Common myeloid progenitor, CD34-positive (primary cell): ENCODE data around the gene CASD1.

Experiments used
- CTCF ChIA-PET: fragments of 350-600 bp; sonication (Branson Sonifier 250); formaldehyde crosslinking; loops from one replicate; lab custom pipeline; 2021; ENCODE audit warnings: antibody characterized with exemption; lab: Charles Lee
- POLR2A ChIA-PET: fragments of 350-600 bp; sonication (Branson Sonifier 250); formaldehyde crosslinking; loops from one replicate; lab custom pipeline; 2021; ENCODE audit warnings: antibody characterized with exemption; lab: Charles Lee
- DNase-seq, 3 donors: peaks; one replicate each; pipeline versions ENCODE4 v3.0.0 to v3.0.0-alpha.2; 2013
- H3K27ac ChIP-seq, 2 experiments: 1 replicate in 1 of 2; 2 replicates in 1 of 2; pipeline ENCODE4 v1.7.0; 2013; ENCODE audit warnings: inconsistent platforms in 2 of 2, low read length in 2 of 2, mild to moderate bottlenecking in 2 of 2, low read depth in 1 of 2, moderate library complexity in 1 of 2; ENCODE audit not compliant: severe bottlenecking in 2 of 2, insufficient read depth in 1 of 2, poor library complexity in 1 of 2
- H3K27me3 ChIP-seq, 5 experiments: replicated peaks in 2 of 5; 1 replicate in 3 of 5; 2 replicates in 2 of 5; pipeline versions ENCODE4 v1.6.1 to v1.7.0; 2013; ENCODE audit warnings: low read length in 4 of 5, mild to moderate bottlenecking in 2 of 5, moderate library complexity in 2 of 5, inconsistent platforms in 1 of 5; ENCODE audit not compliant: insufficient read depth in 5 of 5, control insufficient read depth in 4 of 5
- H3K36me3 ChIP-seq, 4 experiments: 1 replicate in 2 of 4; 2 replicates in 2 of 4; pipeline versions ENCODE4 v1.6.1 to v1.7.0; 2013; ENCODE audit warnings: low read length in 3 of 4, control low read depth in 1 of 4, mild to moderate bottlenecking in 1 of 4; ENCODE audit not compliant: control insufficient read depth in 4 of 4, insufficient read depth in 4 of 4
- H3K4me1 ChIP-seq, 4 experiments: 1 replicate in 3 of 4; 2 replicates in 1 of 4; pipeline versions ENCODE4 v1.6.1 to v1.7.1; 2013; ENCODE audit warnings: low read length in 3 of 4, mild to moderate bottlenecking in 3 of 4, control low read depth in 1 of 4, inconsistent platforms in 1 of 4, moderate library complexity in 1 of 4; ENCODE audit not compliant: control insufficient read depth in 4 of 4, insufficient read depth in 4 of 4; ENCODE audit errors: control extremely low read depth in 1 of 4
- H3K4me3 ChIP-seq, 7 experiments: 1 replicate in 4 of 7; 2 replicates in 3 of 7; pipeline versions ENCODE4 v1.5.1 to v1.7.0; 2013; ENCODE audit warnings: mild to moderate bottlenecking in 7 of 7, low read length in 6 of 7, moderate library complexity in 6 of 7, inconsistent platforms in 2 of 7, low read depth in 2 of 7, control low read depth in 1 of 7; ENCODE audit not compliant: insufficient read depth in 4 of 7, control insufficient read depth in 1 of 7; ENCODE audit errors: extremely low read depth in 1 of 7
- H3K9me3 ChIP-seq, 5 experiments: 1 replicate in 4 of 5; 2 replicates in 1 of 5; pipeline versions ENCODE4 v1.6.1 to v1.7.1; 2013; ENCODE audit warnings: low read length in 4 of 5, mild to moderate bottlenecking in 2 of 5, inconsistent platforms in 1 of 5, low read depth in 1 of 5, moderate library complexity in 1 of 5; ENCODE audit not compliant: control insufficient read depth in 4 of 5, insufficient read depth in 2 of 5; ENCODE audit errors: control extremely low read depth in 1 of 5
- WGBS: methylation state at CpG from one replicate; pipeline ENCODE4 v1.1.5; 2013; ENCODE audit not compliant: insufficient coverage; 5-methylcytosine and 5-hydroxymethylcytosine counted together

Gene CASD1

DNA sequence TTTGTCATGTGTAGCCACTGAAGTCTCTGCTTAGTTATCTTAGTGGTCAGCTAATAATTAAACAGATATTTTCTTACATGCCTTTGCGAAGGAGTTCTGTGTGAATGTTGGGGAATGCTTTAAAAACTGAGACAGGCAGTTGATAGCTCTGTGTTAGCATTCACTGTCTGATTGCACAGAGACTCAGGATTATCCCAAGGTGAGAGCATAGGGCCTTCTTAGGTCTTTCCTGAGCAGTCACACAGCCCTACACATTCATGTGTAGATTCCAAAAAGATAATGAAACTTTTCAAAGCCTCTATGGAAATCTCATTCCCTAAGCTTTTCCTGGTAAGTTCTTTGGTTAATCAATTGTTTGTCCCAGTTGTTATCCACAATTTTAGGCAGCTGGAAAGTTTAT, 67.7 kb downstream of the CASD1 start:
- Histone ChIP-seq H3K4me1 (no peaks in the 10 kb centered on the region), H3K27ac (no peak overlapping the region), H3K36me3 (peaks cover 7 to 48% (median 20%) of the 10 kb centered on the region in 4 experiments), H3K27me3 (no peaks in the 10 kb centered on the region), H3K4me3 (no peak overlapping the region), H3K9me3 (peaks cover 3 to 31% (median 8%) of the 10 kb centered on the region in 5 experiments)
- no peak for DNase-seq
- CTCF ChIA-PET = interaction anchor here (0.5 kb wide), 1 partner anchor 572 kb away, joined by 3 read pairs; no protein-coding TSS in a partner anchor
- POLR2A ChIA-PET = no interaction called here
- no CpG with 5 or more reads among the region's 1 CpG for WGBS

DNA sequence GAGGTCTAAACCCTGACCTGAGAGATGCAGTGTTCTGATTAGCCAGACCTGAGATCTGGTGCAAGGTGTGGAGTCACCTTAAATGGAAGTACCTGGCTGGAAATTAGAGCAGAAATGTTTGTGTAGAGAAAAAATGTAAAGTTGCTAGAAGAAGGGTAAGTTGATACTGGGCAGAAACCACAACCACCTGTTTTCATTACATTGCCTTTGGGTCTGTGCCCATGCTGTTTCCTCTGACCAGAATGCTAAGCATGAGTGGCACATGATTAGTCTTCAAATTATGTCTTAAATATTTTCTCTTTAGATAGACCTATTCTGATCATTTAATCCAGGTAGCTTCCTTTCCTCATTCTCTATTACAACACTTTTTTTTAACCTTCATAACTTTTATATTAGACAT, 69.0 kb downstream of the CASD1 start:
- ChIA-PET CTCF (no interaction called here), POLR2A (no interaction called here)
- Histone ChIP-seq H3K27me3 (no peaks in the 10 kb centered on the region), H3K4me1 (no peaks in the 10 kb centered on the region), H3K36me3 (peaks cover 7 to 40% (median 20%) of the 10 kb centered on the region in 4 experiments), H3K27ac (no peak overlapping the region), H3K4me3 (no peak overlapping the region), H3K9me3 (peaks cover 2 to 24% (median 8%) of the 10 kb centered on the region in 5 experiments)
- no peak for DNase-seq

DNA sequence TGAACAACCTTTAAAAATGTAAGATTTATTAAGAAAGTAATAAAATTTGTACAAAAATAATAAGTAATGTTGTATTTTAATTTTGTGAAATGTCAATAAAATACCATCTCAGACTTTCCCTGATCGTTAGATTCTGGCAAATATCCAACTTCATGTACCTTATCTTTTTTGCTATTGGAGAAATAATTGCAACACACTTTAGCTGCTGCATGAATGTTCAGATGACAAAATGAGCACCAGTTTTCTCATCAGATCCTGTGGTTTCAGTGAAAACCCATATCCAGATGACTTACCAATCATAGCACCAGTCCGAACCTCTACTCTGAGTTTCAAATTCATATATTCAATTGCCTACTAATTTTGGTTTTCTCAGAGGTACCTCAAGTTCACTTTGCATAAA, 69.9 kb downstream of the CASD1 start:
- Histone ChIP-seq H3K4me1 (no peaks in the 10 kb centered on the region), H3K27me3 (no peaks in the 10 kb centered on the region), H3K4me3 (no peak overlapping the region), H3K27ac (no peak overlapping the region), H3K9me3 (peaks cover 2 to 22% (median 8%) of the 10 kb centered on the region in 5 experiments), H3K36me3 (peaks cover 7 to 36% (median 19%) of the 10 kb centered on the region in 4 experiments)
- 93% methylated on average over 2 of the region's 2 CpGs for WGBS
- CTCF ChIA-PET = no interaction called here
- POLR2A ChIA-PET = no interaction called here
- DNase-seq = no peak

DNA sequence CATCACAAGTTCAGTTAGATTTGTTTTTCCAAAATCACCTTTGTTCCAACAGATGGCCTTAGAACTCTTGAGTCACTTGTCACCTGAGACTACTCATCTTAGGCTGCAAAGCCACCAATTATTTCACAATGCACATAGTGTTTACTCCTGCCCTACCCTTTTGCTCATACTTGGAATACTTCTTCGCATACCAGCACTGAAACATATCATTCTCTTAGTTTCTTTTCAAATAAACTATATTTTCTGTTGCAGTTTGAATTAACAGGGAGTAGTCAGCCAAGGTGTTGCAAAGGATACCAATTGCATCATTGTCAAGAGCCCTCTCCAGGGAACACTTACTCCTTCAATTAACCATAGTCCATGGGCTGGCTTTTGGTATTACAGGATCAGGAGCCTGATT, 71.0 kb downstream of the CASD1 start:
- Histone ChIP-seq H3K9me3 (peaks cover 2 to 13% (median 4%) of the 10 kb centered on the region in 5 experiments), H3K4me3 (no peak overlapping the region), H3K4me1 (no peaks in the 10 kb centered on the region), H3K27me3 (no peaks in the 10 kb centered on the region), H3K36me3 (peaks cover 7 to 28% (median 16%) of the 10 kb centered on the region in 4 experiments), H3K27ac (no peak overlapping the region)
- DNase-seq = no peak
- WGBS = no CpG with 5 or more reads among the region's 1 CpG
- POLR2A ChIA-PET = no interaction called here
- CTCF ChIA-PET = no interaction called here

DNA sequence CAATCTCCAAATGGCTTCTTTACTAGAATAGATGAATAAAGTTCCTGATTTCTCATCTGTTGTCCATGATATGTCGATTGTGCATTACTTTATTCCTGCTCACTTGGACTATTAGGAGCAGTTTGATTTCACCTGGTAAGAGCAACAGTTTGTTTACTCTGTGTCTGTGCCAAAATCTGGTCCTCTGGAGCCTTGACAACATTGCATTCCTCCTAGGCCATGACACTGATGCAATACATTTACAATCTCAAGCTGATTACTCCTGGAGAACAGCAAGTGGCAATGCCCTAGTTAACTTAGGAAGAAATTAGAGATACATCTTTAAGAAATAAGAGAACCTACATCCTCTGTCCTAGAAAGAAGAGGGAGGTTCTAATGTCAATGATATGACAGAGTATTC, 74.5 kb downstream of the CASD1 start:
- Histone ChIP-seq H3K36me3 (peaks cover 3 to 5% (median 4%) of the 10 kb centered on the region in 4 experiments), H3K4me3 (no peak overlapping the region), H3K27me3 (no peaks in the 10 kb centered on the region), H3K4me1 (no peaks in the 10 kb centered on the region), H3K27ac (no peak overlapping the region), H3K9me3 (peaks cover 0 to 3% (median 0%) of the 10 kb centered on the region in 5 experiments)
- 100% methylated on average over 1 of the region's 1 CpG for WGBS
- POLR2A ChIA-PET = no interaction called here
- CTCF ChIA-PET = no interaction called here
- no peak for DNase-seq

DNA sequence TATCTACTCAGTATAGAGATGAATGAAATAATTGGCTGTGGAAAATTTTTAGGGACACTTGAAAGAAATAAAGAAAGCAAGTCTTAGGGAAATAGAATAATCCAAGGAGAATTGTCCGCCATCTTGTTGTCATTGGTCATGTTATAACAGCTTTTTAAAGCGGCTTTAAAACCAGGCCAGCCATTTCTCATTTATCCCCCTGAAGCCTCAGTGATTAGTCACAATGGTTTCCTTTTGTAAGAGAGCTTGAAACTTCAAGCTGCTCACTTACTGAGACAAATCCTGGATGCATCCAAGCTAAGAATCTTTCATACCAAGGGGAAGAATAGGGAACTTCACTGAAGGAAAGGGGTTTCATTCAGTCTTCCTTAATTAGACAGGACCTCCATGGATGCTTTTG, 78.5 kb downstream of the CASD1 start:
- CTCF ChIA-PET = no interaction called here
- H3K36me3 ChIP-seq = peaks cover 0 to 4% (median 0%) of the 10 kb centered on the region in 4 experiments

DNA sequence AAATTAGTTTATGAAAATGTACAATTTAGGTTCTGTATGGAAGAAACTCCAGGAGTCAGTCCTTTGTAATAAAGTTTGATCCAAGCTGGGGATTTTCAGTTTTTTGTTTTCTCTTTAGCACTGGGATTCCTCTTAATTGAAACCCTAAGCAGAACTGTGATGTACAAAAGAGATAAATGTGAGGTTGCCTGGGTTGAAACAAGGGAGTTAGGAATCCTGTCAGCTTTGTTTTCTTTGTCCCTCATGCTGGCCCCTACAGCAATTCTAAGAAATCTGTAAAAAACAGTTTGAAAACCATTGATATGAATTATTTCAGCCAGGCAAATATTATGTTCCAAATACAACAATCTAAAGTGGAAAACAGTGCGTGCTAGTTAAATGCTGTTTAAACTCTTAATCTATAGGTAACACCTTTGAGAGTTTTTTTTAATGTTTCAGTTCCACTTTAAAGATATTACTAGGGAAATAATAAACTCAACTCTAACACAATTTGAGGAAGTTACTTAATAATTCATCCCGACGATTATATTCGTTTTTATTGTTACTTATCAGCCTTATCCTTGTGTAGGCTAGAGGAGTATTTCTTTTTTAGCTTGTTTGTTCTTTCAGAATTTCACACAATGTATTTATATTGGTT, 81.0 kb downstream of the CASD1 start:
- no peak overlapping the region for H3K27ac ChIP-seq
- peaks cover 0 to 4% (median 0%) of the 10 kb centered on the region in 4 experiments for H3K36me3 ChIP-seq
- H3K4me1 ChIP-seq = peaks cover 0 to 7% (median 3%) of the 10 kb centered on the region in 4 experiments
- no peaks in the 10 kb centered on the region for H3K9me3 ChIP-seq
- H3K4me3 ChIP-seq = peak overlapping the region in 3 of 7 experiments; percentile 2 to 58 (median 19)
- DNase-seq = peak in 2 of 3 donors; percentile 51 to 62
- CTCF ChIA-PET = no interaction called here
- POLR2A ChIA-PET = interaction anchor here (0.6 kb wide), 1 partner anchor 49 kb away, joined by 3 read pairs; no protein-coding TSS in a partner anchor
- no peaks in the 10 kb centered on the region for H3K27me3 ChIP-seq
- no CpG with 5 or more reads among the region's 4 CpGs for WGBS

More for the DNA sequence above, 78.5 kb downstream of the CASD1 start:
- Histone ChIP-seq H3K4me1 (peaks cover 0 to 7% (median 3%) of the 10 kb centered on the region in 4 experiments), H3K27me3 (no peaks in the 10 kb centered on the region), H3K27ac (no peak overlapping the region), H3K9me3 (no peaks in the 10 kb centered on the region), H3K4me3 (no peak overlapping the region)
- POLR2A ChIA-PET = no interaction called here
- WGBS = no CpG with 5 or more reads among the region's 2 CpGs
- no peak for DNase-seq
